Bronchial epithelial cell (primary cell): ENCODE data around the gene MARCHF6. TPM values are rescaled to one million over a fixed set of nuclear protein-coding genes. Genes with fewer than 3 reads are reported as not detected.

Source experiments
- DNase-seq: peaks from one replicate; pipeline ENCODE4 v3.0.0-alpha.2; 2010; ENCODE audit warnings: low read depth
- FAIRE-seq: peaks from 2 replicates; lab custom pipeline; 2011; peaks lifted over from hg19 to GRCh38; lab: Jason Lieb, UNC
- H3K27me3 ChIP-seq: 2 replicates; pipeline ENCODE4 v1.5.1; 2011; ENCODE audit warnings: low read length; ENCODE audit not compliant: control insufficient read depth, insufficient read depth
- H3K36me3 ChIP-seq: 2 replicates; pipeline ENCODE4 v1.5.1; 2011; ENCODE audit warnings: low read length; ENCODE audit not compliant: control insufficient read depth, insufficient read depth
- H3K4me3 ChIP-seq: 2 replicates; pipeline ENCODE4 v1.5.1; 2011; ENCODE audit warnings: mild to moderate bottlenecking, low read depth, low read length, control low read depth
- total RNA-seq: library from RNA; depleted of rRNA; stranded (reverse); fragments of >200 nt; gene quantifications from 2 replicates; pipeline ENCODE4 v1.2.1, GENCODE V29; 2014
- TF ChIP-seq, protein P1 (sequence below): IDR thresholded peaks from 2 replicates; pipeline ENCODE4 v1.5.1; 2011; ENCODE audit warnings: mild to moderate bottlenecking, moderate library complexity, low read length, control low read depth, inconsistent platforms; ENCODE audit not compliant: insufficient read depth, severe bottlenecking

The MARCHF6 gene
- total RNA-seq, 1 donor from 2014 or later = 62.7 TPM

DNA sequence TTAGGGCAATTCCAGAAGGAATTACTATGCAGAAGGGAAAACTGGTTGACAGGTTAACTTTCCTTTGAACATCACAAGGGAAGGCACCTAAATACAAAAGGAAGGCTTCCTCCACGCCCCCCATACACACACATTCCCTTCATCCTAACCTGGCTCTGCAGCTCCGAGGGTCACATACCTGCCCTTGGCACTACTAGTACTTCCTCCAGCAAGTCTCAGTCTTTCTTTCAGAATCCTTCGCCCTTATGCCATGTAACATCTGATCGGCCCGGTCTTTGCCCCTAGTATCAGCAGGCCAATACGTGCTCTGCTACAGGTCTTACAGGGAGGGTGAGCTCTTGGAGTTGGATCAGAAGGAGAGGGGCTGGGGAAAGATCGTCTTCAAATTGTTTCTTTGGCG lies 1.6 kb upstream of the MARCHF6 start:
- no peaks in the 10 kb centered on the region for H3K27me3 ChIP-seq
- H3K36me3 ChIP-seq = no peaks in the 10 kb centered on the region
- no peak for DNase-seq
- H3K4me3 ChIP-seq = no peak overlapping the region
- no peak for FAIRE-seq
- TF ChIP-seq, protein P1, sequence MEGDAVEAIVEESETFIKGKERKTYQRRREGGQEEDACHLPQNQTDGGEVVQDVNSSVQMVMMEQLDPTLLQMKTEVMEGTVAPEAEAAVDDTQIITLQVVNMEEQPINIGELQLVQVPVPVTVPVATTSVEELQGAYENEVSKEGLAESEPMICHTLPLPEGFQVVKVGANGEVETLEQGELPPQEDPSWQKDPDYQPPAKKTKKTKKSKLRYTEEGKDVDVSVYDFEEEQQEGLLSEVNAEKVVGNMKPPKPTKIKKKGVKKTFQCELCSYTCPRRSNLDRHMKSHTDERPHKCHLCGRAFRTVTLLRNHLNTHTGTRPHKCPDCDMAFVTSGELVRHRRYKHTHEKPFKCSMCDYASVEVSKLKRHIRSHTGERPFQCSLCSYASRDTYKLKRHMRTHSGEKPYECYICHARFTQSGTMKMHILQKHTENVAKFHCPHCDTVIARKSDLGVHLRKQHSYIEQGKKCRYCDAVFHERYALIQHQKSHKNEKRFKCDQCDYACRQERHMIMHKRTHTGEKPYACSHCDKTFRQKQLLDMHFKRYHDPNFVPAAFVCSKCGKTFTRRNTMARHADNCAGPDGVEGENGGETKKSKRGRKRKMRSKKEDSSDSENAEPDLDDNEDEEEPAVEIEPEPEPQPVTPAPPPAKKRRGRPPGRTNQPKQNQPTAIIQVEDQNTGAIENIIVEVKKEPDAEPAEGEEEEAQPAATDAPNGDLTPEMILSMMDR = no peak

DNA sequence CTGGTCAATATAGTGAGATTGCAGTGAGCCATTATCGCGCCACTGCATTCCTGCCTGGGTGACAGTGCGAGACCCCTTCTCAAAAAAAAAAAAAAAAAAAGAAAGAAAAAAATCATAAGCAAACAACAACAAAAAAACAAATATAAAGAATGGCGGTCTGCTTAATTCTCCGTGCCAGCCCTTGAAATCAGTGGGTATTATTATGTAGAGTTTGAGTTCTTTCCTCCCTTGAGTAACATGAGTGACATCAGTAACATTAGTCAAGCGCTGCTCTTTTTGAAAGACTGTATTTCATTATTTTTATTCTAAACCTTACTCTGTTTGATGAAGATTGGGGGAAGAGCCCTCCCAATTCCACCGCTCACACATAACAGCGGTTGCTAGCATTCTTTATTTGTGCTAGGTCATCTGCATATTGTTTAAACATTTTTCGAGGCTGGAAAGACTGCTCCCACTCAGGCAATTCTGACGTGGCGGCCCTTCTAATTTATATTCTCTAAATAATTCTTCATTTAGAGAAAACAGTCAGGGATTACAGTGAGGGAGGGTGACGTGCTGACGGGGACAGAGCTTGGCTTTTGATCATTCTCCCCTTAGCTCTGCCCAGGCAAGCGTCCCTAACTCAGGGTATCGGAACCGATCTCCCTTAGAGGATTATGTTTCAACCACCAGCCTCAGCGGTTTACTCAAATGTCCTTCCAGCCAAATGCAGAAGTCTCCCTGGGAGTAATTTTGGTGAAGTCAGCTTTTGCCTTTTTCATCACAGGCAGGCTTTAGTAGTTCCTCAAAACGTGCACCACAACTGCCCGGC lies 860 bp upstream of the MARCHF6 start:
- DNase-seq (no peak), FAIRE-seq (no peak)
- TF ChIP-seq, protein P1 = no peak
- Histone ChIP-seq H3K4me3 (peak overlapping the region; percentile 53), H3K27me3 (no peaks in the 10 kb centered on the region), H3K36me3 (no peaks in the 10 kb centered on the region)

DNA sequence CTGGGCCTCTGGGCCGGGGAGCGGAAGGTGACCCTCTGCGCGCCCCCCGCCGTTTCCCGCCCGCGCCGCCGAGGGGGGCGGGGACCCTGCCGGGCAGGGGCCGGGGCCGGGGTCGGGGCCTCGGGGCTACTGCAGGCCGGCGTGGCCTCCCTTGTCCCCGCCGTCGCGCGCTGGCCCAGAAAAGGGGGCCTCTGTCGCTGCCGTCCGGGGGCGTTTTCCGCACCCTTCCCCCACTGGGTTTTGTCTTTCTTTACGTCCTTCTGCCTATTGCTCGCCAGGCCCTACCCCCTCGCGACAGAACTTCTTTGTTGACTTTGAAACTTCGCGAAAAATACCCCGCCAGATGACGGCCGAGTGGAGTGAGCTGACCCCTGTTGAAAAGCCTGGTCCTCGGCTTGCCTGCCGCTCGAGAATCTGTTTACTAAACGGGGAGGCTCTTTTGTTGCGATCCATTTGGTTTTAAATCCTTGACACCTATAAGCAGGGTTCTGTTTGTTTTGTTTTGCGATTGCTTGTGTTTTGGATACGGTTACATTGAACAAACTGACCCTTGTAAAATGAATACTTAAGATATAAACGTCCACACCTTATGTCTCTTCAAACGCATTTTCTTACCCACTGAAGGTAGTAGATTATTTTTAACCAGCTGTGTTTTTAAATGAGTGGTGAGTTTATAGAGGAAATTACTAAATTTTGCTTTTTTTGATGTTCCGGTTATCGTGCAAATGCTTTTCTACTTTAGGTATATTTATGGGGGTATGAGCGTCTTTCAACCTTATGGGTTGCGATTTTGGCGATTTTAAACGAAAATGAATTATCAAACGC lies 765 bp downstream of the MARCHF6 start:
- Histone ChIP-seq H3K4me3 (peak overlapping the region; percentile 53), H3K36me3 (no peaks in the 10 kb centered on the region), H3K27me3 (no peaks in the 10 kb centered on the region)
- TF ChIP-seq, protein P1 = no peak
- DNase-seq (no peak), FAIRE-seq (no peak)

DNA sequence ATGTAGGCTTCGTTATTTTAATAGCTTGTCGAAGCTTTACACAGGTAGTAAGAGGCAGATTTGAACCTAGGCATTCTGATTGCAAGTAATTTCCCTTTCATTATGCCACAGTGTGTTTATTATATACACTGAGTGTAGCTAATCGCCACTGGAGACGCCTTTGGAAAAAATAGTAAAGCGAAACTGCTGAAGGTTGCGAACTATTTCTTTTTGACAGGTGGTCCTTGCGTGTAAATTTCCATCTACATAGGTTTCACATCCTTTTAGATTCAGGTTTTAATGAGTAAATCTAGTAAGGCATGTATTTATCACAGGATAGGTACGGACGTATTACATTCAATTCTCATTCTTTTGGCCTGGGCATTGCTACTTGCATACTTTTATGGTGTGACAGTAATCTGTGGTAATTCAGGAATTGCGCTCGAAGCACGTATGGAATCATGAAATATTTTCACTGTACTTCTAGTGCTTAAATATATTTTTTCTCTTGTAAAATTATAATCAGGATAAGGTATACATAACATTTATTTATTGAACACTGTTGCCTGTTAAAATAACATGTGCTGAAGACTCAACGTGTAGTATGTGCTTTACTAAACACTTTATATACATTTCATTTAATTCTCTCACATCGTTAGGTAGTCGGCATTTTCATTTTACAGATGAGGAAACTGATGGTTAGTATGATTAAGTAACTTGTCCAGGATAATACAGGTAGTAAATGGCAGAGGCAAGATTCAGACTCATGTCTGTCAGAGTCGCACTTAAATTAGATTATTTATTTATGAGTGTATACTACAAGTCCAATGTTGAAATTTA lies 1.8 kb downstream of the MARCHF6 start:
- Histone ChIP-seq H3K27me3 (no peaks in the 10 kb centered on the region), H3K36me3 (no peaks in the 10 kb centered on the region), H3K4me3 (peak overlapping the region; percentile 53)
- no peak for FAIRE-seq
- DNase-seq = peak; percentile 40
- TF ChIP-seq, protein P1 = no peak

DNA sequence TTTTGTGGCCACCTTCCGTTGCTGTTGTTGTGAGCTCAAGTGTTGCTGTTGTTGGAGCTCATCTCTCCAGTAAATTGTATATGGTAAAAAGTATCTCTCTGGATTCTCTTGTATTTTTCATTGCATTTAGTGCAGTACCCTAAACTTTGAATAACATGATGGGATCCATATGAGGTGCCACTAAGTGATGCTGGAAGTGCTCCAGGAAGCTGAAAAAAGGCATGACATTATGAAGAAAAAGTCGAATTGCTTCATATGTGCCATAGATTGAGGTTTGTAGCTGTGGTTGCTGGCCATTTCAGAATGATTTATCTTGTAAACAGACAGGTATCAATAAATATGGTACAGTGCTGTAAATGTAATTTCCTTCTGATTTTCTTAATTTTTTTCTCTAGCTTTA lies 5.5 kb downstream of the MARCHF6 start:
- DNase-seq = no peak
- Histone ChIP-seq H3K36me3 (no peaks in the 10 kb centered on the region), H3K27me3 (no peaks in the 10 kb centered on the region), H3K4me3 (no peak overlapping the region)
- FAIRE-seq = no peak
- TF ChIP-seq, protein P1 = no peak
